Central memory CD8-positive, alpha-beta T cell (primary cell): ENCODE data around the gene OSBPL10.
"Not testable (repeated sequence)": the region's sequence is repeated elsewhere in the genome, so short reads cannot be mapped to it uniquely, and the experiment has no call there.

Experiments used
- ATAC-seq: fragments of 150-1000 bp; cut with Tn5 transposase; replicated peaks from 2 replicates; pipeline ENCODE4 v1.10.0; 2022; ENCODE audit warnings: mild to moderate bottlenecking, moderate FRiP score, moderate number of reproducible peaks; ENCODE audit not compliant: poor library complexity, severe bottlenecking; ENCODE audit errors: extremely low read depth
- DNase-seq, 2 donors: peaks; one replicate each; pipeline ENCODE4 v3.0.0; 2021; ENCODE audit warnings: low spot score in 2 of 2
- H3K27ac Mint-ChIP-seq: one replicate; pipeline ENCODE4 v1.8.0; 2022; ENCODE audit warnings: low read depth, mild to moderate bottlenecking, moderate library complexity, mixed read lengths
- H3K27me3 Mint-ChIP-seq: one replicate; pipeline ENCODE4 v1.8.0; 2022; ENCODE audit warnings: mixed read lengths
- H3K36me3 Mint-ChIP-seq: one replicate; pipeline ENCODE4 v1.8.0; 2022; ENCODE audit warnings: mild to moderate bottlenecking, moderate library complexity, mixed read lengths; ENCODE audit not compliant: insufficient read depth
- H3K4me1 Mint-ChIP-seq: one replicate; pipeline ENCODE4 v1.8.0; 2022; ENCODE audit warnings: mixed read lengths
- H3K4me3 Mint-ChIP-seq: one replicate; pipeline ENCODE4 v1.8.0; 2022; ENCODE audit warnings: mild to moderate bottlenecking, moderate library complexity, mixed read lengths
- H3K9me3 Mint-ChIP-seq: one replicate; pipeline ENCODE4 v1.8.0; 2022; ENCODE audit warnings: mixed read lengths

Gene OSBPL10

DNA sequence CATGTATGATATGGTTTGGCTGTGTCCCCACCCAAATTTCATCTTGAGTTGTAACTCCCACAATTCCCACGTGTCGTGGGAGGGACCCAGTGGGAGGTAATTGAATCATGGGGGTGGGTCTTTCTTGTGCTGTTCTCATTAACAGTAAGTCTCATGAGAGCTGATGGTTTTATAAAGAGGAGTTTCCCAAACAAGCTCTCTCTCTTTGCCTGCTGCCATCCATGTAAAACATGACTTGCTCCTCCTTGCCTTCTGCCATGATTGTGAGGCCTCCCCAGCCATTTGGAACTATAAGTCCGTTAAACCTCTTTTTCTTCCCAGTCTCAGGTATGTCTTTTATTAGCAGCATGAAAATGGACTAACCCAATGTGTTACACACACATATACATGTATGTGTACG is 291.5 kb downstream of the OSBPL10 start:
- not testable (repeated sequence) for H3K9me3 Mint-ChIP-seq, H3K27me3 Mint-ChIP-seq, H3K4me3 Mint-ChIP-seq, H3K36me3 Mint-ChIP-seq, H3K27ac Mint-ChIP-seq, DNase-seq, ATAC-seq, H3K4me1 Mint-ChIP-seq

DNA sequence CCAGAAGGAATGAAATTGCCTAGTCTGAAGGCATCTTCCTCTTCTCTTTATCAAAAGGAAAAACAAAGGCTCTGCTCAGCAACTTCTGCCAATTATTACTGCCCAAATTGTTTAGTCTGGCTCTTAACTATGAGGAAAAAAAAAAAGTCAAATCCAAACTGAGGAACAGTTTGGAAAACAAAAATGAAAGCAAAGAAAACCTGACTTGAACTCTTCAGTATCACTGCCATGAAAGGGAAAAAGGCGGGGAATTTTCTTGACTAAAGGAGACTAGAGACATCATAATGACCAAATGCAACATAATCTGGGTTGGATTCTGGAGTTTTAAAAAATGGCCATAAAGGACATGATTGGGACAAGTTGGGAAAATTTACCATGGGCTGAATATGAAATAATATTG is 292.1 kb downstream of the OSBPL10 start:
- peaks cover 13% of the 10 kb centered on the region for H3K27me3 Mint-ChIP-seq
- H3K4me3 Mint-ChIP-seq: no peak overlapping the region
- no peak for DNase-seq
- peaks cover 2% of the 10 kb centered on the region for H3K36me3 Mint-ChIP-seq
- no peak for ATAC-seq
- H3K4me1 Mint-ChIP-seq: no peaks in the 10 kb centered on the region
- peaks cover 6% of the 10 kb centered on the region for H3K9me3 Mint-ChIP-seq
- H3K27ac Mint-ChIP-seq: no peak overlapping the region

DNA sequence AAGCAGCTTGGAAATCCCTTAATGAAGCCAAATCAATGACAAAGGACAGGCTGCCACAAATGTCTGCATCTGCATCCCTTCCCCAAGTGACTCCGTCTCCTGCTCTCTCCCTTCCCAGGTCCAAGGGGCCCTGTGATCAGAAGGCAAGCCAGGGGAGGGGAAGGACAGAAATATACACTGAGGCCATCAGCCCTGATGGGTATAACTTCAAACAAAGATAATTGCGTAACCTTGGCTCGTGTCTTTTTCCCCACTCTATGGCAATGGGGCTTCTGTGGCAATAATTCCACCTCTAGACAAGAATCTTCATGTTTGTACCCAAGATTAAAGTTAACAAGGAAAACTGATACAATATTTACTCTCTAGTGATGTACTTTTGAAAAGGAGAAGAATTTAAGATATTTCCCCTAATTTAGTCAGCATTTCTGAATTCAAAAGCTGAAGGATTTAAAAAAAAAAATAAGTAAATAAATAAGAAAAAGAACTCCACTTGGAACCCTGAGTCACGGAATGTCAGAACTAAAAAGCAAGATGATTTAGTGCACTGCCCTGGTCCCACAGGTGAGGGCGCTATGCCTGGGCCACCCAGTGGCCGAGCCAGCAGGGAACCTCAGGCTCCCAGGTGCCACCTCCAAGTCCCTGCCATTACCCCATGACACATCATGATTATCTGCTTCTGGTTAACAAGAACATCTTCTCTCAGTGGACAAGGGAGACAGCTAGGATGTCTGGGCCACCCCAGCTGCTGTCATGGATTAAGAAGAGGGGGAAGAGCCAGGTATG is 293.9 kb downstream of the OSBPL10 start:
- peaks cover 2% of the 10 kb centered on the region for H3K36me3 Mint-ChIP-seq
- no peak overlapping the region for H3K27ac Mint-ChIP-seq
- no peak for DNase-seq
- no peak overlapping the region for H3K4me3 Mint-ChIP-seq
- H3K4me1 Mint-ChIP-seq: no peaks in the 10 kb centered on the region
- H3K9me3 Mint-ChIP-seq: peaks cover 6% of the 10 kb centered on the region
- peaks cover 31% of the 10 kb centered on the region for H3K27me3 Mint-ChIP-seq
- ATAC-seq: no peak

DNA sequence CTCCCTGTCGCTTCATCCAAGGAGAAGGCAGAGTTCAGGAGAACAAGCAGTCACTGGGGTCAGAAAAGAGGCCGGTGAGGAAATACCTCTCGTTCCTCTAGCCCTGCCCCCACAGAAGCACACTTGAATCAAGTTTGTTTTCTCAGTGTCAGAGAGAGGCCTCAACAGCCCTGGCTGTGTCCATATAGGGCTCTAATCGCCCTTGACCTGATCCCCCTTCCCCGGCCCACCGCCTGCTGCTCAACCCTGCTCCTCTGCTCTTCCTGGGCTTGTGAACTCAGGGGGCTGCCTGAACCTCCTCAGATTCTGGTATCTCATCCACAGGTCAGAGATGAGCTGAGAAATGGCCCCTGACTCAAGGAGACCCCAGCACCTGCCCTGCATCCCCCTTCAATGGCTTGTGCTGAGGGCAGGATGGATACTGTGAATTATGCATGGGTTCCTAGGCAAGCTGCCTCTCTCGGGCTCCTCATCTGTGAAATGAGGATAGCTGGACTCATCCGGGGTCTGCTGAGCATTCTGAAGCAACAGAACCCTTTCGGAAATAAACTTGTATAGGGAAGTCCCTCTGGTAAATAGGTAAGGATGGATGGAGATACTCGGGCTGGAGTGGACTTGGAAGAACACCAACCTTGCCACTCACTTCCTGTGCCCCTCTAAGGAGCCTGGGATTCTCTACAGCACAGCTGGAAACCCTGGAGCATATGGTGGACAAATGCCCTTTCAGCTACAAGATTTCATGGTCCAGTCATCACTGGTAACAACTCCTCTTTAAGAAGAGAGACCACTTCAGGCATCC is 300.8 kb downstream of the OSBPL10 start:
- Mint-ChIP-seq H3K4me3 (no peak overlapping the region), H3K9me3 (no peaks in the 10 kb centered on the region), H3K27me3 (peaks cover 27% of the 10 kb centered on the region), H3K27ac (no peak overlapping the region), H3K36me3 (peaks cover 2% of the 10 kb centered on the region), H3K4me1 (no peaks in the 10 kb centered on the region)
- DNase-seq (no peak), ATAC-seq (no peak)

DNA sequence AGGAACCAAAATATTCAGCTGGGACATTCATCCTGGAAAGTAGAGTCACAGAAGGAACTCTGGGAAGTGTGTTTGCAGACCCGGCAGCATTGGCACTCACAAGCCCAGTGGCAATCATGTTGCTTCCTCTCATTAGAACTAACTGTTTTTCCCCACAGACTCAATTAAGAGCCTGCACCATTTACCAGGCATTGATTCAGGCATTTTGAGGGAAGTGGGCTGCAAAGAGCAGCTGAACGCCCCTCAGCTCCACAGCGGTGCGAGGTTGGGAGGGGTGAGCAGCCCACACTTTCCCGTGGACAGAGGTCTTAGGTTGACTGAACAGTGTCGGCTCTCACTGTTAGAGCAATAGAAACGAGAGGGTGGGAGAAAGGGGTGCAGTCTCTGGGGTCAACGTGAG is 304.5 kb downstream of the OSBPL10 start:
- Mint-ChIP-seq H3K4me1 (no peaks in the 10 kb centered on the region), H3K27me3 (no peaks in the 10 kb centered on the region), H3K9me3 (no peaks in the 10 kb centered on the region), H3K27ac (no peak overlapping the region), H3K36me3 (peaks cover 2% of the 10 kb centered on the region), H3K4me3 (no peak overlapping the region)
- DNase-seq (no peak), ATAC-seq (no peak)

DNA sequence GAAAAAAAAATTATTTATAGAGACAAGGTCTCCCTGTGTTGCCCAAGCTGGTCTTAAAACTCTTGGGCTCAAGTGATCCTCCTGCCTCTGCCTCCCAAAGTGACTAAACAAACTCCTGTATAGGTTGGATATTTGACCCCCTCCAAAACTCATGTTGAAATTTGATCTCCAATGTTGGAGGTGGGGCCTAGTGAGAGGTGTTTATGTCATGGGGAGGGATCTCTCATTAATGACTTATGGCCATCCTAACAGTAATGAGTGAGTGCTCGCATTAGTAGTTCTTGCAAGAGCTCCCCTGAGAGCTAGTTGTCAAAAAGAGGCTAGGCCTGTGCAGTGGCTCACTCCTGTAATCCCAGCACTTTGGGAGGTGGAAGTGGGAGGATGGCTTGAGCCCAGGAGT is 307.1 kb downstream of the OSBPL10 start:
- Mint-ChIP-seq H3K4me3 (no peak overlapping the region), H3K36me3 (peaks cover 2% of the 10 kb centered on the region), H3K4me1 (no peaks in the 10 kb centered on the region), H3K9me3 (no peaks in the 10 kb centered on the region), H3K27me3 (no peaks in the 10 kb centered on the region), H3K27ac (no peak overlapping the region)
- DNase-seq: no peak
- no peak for ATAC-seq

DNA sequence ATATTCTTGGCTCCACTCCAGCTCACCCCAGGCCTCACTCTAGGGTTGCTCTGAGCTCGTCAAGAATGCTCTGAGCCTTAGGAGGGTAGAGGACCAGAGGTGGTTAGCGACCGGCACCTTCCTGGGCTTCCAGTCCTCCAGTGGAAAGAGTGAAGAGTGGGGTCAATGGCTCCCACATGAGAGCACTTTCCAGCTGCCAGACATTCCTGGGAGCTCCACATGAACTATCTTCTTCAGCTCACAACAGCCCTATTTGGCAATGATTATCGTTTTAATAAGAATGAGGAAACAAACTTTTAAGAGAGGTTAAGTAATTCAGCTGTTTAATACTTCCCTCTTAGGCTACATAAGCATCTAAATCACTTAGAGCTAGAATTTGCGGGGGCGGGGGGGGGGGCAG is 309.1 kb downstream of the OSBPL10 start:
- ATAC-seq (no peak), DNase-seq (no peak)
- Mint-ChIP-seq H3K36me3 (no peaks in the 10 kb centered on the region), H3K9me3 (no peaks in the 10 kb centered on the region), H3K27me3 (no peaks in the 10 kb centered on the region), H3K4me1 (no peaks in the 10 kb centered on the region), H3K4me3 (no peak overlapping the region), H3K27ac (no peak overlapping the region)

DNA sequence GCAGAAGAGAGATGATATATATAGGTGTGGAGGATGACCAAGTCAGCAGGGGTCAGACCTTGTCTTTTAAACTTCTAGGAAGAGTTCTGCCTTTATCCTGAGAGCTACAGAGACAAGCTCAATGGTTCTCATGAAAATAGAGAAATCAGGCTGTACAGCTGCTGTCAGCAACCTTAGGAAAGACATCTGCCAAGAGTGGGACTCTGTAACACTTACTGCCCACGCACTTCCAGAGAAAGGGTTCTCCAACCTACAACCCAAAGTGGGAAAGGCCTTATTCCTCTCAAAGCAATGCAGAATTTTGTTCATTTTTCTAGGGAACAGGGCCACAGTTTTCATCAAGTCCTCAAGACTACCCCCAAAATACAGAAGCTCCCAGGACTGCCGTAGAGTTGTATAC is 309.6 kb downstream of the OSBPL10 start:
- H3K4me1 Mint-ChIP-seq: no peaks in the 10 kb centered on the region
- no peaks in the 10 kb centered on the region for H3K36me3 Mint-ChIP-seq
- H3K4me3 Mint-ChIP-seq: no peak overlapping the region
- no peaks in the 10 kb centered on the region for H3K27me3 Mint-ChIP-seq
- DNase-seq: no peak
- H3K9me3 Mint-ChIP-seq: no peaks in the 10 kb centered on the region
- H3K27ac Mint-ChIP-seq: no peak overlapping the region
- ATAC-seq: no peak

DNA sequence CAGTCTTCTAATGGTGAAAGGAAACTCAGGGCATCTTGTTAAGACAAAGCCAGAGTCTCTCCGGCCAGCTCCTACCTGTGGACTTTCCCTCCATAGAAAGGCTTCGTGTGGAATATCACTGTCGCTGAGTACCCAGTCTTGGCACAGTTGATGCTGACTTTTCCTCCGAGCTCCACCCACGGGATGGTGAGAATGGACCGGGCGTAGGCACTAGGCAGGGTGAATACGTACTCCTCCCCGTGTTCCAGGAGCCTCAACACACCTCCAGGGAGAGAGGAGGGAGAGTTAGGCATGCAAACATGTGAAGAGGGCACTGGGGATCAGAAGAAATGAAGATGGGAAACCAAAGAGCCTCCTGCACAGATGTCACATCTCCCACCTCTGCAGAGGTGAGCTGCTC is 310.3 kb downstream of the OSBPL10 start:
- ATAC-seq (no peak), DNase-seq (no peak)
- no peaks in the 10 kb centered on the region for H3K36me3 Mint-ChIP-seq
- no peaks in the 10 kb centered on the region for H3K4me1 Mint-ChIP-seq
- H3K9me3 Mint-ChIP-seq: no peaks in the 10 kb centered on the region
- no peak overlapping the region for H3K27ac Mint-ChIP-seq
- peaks cover 5% of the 10 kb centered on the region for H3K27me3 Mint-ChIP-seq
- H3K4me3 Mint-ChIP-seq: no peak overlapping the region

DNA sequence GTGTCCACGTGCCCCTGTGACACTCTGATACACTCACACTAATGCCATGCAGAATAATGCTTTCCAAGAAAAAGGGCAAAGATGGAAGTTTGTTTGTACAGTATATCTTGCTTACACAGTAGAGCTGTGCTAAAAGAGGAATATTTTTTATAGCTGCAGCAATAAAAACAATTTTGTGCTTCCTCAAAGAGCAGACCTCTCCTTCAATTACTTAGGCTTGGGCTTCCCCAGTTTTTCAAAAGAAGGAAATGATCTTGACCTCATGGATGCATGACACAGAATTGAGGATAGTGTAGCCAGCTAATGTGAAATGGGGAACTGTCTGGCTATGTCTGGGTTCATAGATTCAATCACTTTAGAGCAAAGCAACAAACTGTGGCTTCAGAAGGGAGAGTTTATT is 310.9 kb downstream of the OSBPL10 start:
- H3K36me3 Mint-ChIP-seq: peaks cover 4% of the 10 kb centered on the region
- no peaks in the 10 kb centered on the region for H3K9me3 Mint-ChIP-seq
- H3K27me3 Mint-ChIP-seq: peaks cover 9% of the 10 kb centered on the region
- H3K4me3 Mint-ChIP-seq: no peak overlapping the region
- H3K27ac Mint-ChIP-seq: no peak overlapping the region
- H3K4me1 Mint-ChIP-seq: no peaks in the 10 kb centered on the region
- DNase-seq (no peak), ATAC-seq (no peak)

DNA sequence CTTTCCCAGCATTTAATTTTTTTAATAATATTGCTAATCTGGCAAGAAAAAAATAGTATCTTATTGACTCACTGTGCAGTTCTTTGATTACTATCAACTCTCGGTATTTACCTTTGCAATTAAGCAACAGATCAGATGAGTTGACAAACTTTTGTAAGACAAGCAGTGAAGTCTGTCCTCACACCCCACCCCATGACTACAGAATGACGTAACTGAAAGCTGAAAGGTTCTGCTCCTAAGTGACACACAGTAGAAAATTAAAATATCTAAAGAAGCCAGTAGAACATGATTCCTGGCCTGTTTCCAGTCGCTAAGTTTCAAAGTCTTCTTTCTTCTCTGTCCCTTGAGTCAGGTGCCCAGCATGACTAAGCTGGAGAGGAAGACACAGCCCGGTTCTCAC is 312.8 kb downstream of the OSBPL10 start:
- no peaks in the 10 kb centered on the region for H3K4me1 Mint-ChIP-seq
- H3K4me3 Mint-ChIP-seq: no peak overlapping the region
- no peak overlapping the region for H3K27ac Mint-ChIP-seq
- no peak for ATAC-seq
- H3K27me3 Mint-ChIP-seq: peaks cover 9% of the 10 kb centered on the region
- DNase-seq: no peak
- H3K9me3 Mint-ChIP-seq: no peaks in the 10 kb centered on the region
- H3K36me3 Mint-ChIP-seq: peaks cover 4% of the 10 kb centered on the region

DNA sequence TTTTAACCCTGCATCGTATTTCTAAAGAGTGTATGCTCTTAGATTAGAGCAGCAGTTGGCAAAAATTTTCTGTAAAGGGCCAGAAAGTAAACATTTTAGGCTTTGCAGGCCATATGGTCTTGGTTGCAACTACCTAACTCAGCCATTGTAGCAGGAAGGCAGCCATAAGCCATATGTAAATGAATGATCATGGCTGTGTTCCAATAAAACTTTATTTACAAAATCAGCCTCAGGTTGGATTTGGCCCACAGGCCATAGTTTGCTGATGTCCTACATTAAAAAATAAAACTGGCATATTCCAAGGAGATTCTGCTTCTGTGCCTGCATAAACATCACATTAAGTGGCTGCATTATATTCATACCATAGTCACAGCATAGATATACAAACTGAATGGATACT is 313.5 kb downstream of the OSBPL10 start:
- Mint-ChIP-seq H3K4me3 (no peak overlapping the region), H3K9me3 (no peaks in the 10 kb centered on the region), H3K36me3 (peaks cover 5% of the 10 kb centered on the region), H3K27ac (no peak overlapping the region), H3K27me3 (peaks cover 9% of the 10 kb centered on the region), H3K4me1 (no peaks in the 10 kb centered on the region)
- ATAC-seq (no peak), DNase-seq (no peak)

DNA sequence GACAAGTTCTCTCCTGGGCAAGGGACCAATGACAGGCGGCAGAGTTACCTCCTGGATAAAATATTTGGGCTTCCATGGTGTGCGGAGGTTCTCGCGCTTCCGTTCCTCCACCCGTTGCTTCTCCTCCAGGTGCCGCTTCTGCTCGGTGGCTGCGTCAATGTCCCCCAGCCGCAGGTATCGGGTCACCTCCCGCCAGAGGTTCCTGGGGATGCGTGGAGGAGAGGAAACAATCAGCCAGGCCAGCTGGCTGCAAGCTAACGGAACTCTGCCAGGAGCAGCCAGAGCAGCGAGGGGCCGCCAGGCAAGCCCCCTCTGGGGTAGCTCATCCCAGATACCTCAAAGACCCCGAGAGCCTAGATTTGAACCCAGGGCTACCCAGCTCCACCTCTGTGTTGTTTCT is 317.0 kb downstream of the OSBPL10 start:
- Mint-ChIP-seq H3K27me3 (peaks cover 9% of the 10 kb centered on the region), H3K4me1 (no peaks in the 10 kb centered on the region), H3K27ac (no peak overlapping the region), H3K36me3 (peaks cover 11% of the 10 kb centered on the region), H3K9me3 (no peaks in the 10 kb centered on the region), H3K4me3 (no peak overlapping the region)
- no peak for ATAC-seq
- DNase-seq: no peak
